Loucy (cell line): Measurements from ENCODE around the gene ACD.

ENCODE experiments used
- CTCF ChIP-seq: fragments of 200-600 bp; sonication (generic); conservative IDR thresholded peaks from 2 replicates; pipeline ENCODE4 v1.5.1; 2014; ENCODE audit warnings: mild to moderate bottlenecking, antibody characterized with exemption, low read length
- EZH2phosphoT487 ChIP-seq: fragments of 200-600 bp; IDR thresholded peaks from 2 replicates; pipeline ENCODE4 v1.6.1; 2018; ENCODE audit warnings: antibody characterized with exemption, mild to moderate bottlenecking, moderate library complexity, borderline replicate concordance

GRCh38 chr16:67657017-67657608 is 2.9 kb downstream of the ACD start:
- TF ChIP-seq CTCF (no peak), EZH2phosphoT487 (no peak)
